Tibial nerve (tissue), 3 donors: ENCODE results near the gene DENND4B.

Experiments
- CTCF ChIP-seq, 5 experiments: fragments of 200-600 bp in 3 of 5; fragments of 450-650 bp in 2 of 5; sonication (generic) in 3 of 5; IDR thresholded peaks; one replicate each; pipeline ENCODE4 v1.5.1; 2016 to 2019; ENCODE audit warnings: antibody characterized with exemption in 5 of 5, mild to moderate bottlenecking in 3 of 5, moderate library complexity in 2 of 5
- POLR2A ChIP-seq, 2 donors: fragments of 450-650 bp; IDR thresholded peaks; one replicate each; pipeline ENCODE4 v1.6.1; 2017; ENCODE audit warnings: antibody characterized with exemption in 2 of 2, mild to moderate bottlenecking in 2 of 2, moderate library complexity in 2 of 2

GRCh38 chr1:153908071-153908470, 38.4 kb downstream of the DENND4B start:
- TF ChIP-seq CTCF (IDR thresholded peaks at IDR 0.05): no peak
- TF ChIP-seq POLR2A (IDR thresholded peaks at IDR 0.05): no peak
